A549 (cell line): ENCODE data around the gene SIRPA.

Experiments
- CTCF ChIP-seq: fragments of >200 bp; sonication (Bioruptor Twin); formaldehyde crosslinking; IDR thresholded peaks from 3 replicates; pipeline ENCODE4 v1.5.1; 2016
- EP300 ChIP-seq, 2 experiments: fragments of >200 bp; sonication (Bioruptor Twin); formaldehyde crosslinking; IDR thresholded peaks; 2 replicates in 1 of 2; 3 replicates in 1 of 2; pipeline ENCODE4 v1.6.1; 2016 to 2017
- HES2 ChIP-seq: fragments of >200 bp; sonication (Bioruptor Twin); formaldehyde crosslinking; IDR thresholded peaks from 2 replicates; pipeline ENCODE4 v1.6.1; 2016
- POLR2A ChIP-seq: IDR thresholded peaks from 2 replicates; pipeline ENCODE4 v1.6.1; 2012; ENCODE audit warnings: mild to moderate bottlenecking, low read length
- POLR2AphosphoS2 ChIP-seq: conservative IDR thresholded peaks from 2 replicates; pipeline ENCODE4 v1.6.1; 2012; ENCODE audit warnings: low read length, improper control_type of control experiment, inconsistent platforms

GRCh38 chr20:1879369-1879768, 15.8 kb upstream of the SIRPA start:
- TF ChIP-seq CTCF (no peak), POLR2A (no peak), HES2 (no peak), POLR2AphosphoS2 (no peak), EP300 (IDR thresholded peaks at IDR 0.05) (no peak)
